HCT116 (cell line): ENCODE data around the gene VPS33B. TPM values are rescaled to one million over a fixed set of nuclear protein-coding genes. Genes with fewer than 3 reads are reported as not detected.

Experiments
- ATAC-seq: fragments of 200-7000 bp; cut with Tn5 transposase; 2 replicates; pipeline ENCODE4 v1.9.1; 2020; ENCODE audit warnings: mild to moderate bottlenecking, moderate library complexity
- BruUV-seq: library from RNA; stranded (reverse); fragments of 400-500 nt; replicated peaks from 2 replicates; lab custom pipeline; 2021; lab: Mats Ljungman, UMichigan
- CTCF ChIA-PET: fragments of 300-600 bp; sonication (Branson Sonifier 250); formaldehyde crosslinking; loops from one replicate; lab custom pipeline; 2021; ENCODE audit warnings: antibody characterized with exemption; lab: Charles Lee
- POLR2A ChIA-PET: fragments of 300-600, 350-600 bp; sonication (Branson Sonifier 250); formaldehyde crosslinking; loops from one replicate; lab custom pipeline; 2021; ENCODE audit warnings: antibody characterized with exemption; lab: Charles Lee
- RAD21 ChIA-PET, 2 experiments: fragments of 300-600 bp; sonication (Branson Sonifier 250); formaldehyde crosslinking; loops; one replicate each; lab custom pipeline; 2023; ENCODE audit warnings: low total read pairs in 2 of 2; ENCODE audit not compliant: uncharacterized antibody in 2 of 2, unreplicated experiment in 2 of 2, low non-redundant PET in 1 of 2; lab: Charles Lee
- DNase-seq: peaks from one replicate; pipeline ENCODE4 v3.0.0-alpha.2; 2010; ENCODE audit warnings: low read depth, low spot score
- H2AFZ ChIP-seq: fragments of 200-600 bp; shearing (Covaris generic), sonication (generic); 2 replicates; pipeline ENCODE4 v1.6.1; 2017; ENCODE audit warnings: low read depth, mixed run types, mixed read lengths, antibody characterized with exemption, low read length; ENCODE audit not compliant: poor library complexity, severe bottlenecking
- H3K27ac ChIP-seq: 2 replicates; pipeline ENCODE4 v1.5.1; 2012; ENCODE audit warnings: low read depth, low read length
- H3K27me3 ChIP-seq: fragments of 200-600 bp; sonication (generic); 2 replicates; pipeline ENCODE4 v1.6.1; 2016; ENCODE audit warnings: mixed run types, low read length, mixed read lengths; ENCODE audit not compliant: insufficient read depth
- H3K36me3 ChIP-seq, 2 experiments: fragments of 200-500 bp in 1 of 2; fragments of 200-600 bp in 1 of 2; sonication (Bioruptor generic) in 1 of 2; sonication (generic) in 1 of 2; 2 replicates each; pipeline versions ENCODE4 v1.5.1 to v1.6.1; 2014 to 2016; ENCODE audit warnings: low read length in 2 of 2, inconsistent platforms in 1 of 2, mixed read lengths in 1 of 2, mixed run types in 1 of 2; ENCODE audit not compliant: insufficient read depth in 2 of 2, control insufficient read depth in 1 of 2
- H3K4me1 ChIP-seq, 2 experiments: fragments of 200-600 bp in 1 of 2; sonication (generic) in 1 of 2; 2 replicates each; pipeline versions ENCODE4 v1.5.1 to v1.6.1; 2012 to 2017; ENCODE audit warnings: low read length in 2 of 2, inconsistent platforms in 1 of 2, mild to moderate bottlenecking in 1 of 2, mixed read lengths in 1 of 2, mixed run types in 1 of 2, moderate library complexity in 1 of 2; ENCODE audit not compliant: insufficient read depth in 2 of 2, control insufficient read depth in 1 of 2
- H3K4me2 ChIP-seq: fragments of 200-600 bp; sonication (generic); 2 replicates; pipeline ENCODE4 v1.6.1; 2017; ENCODE audit warnings: mixed run types, low read length, mixed read lengths
- H3K4me3 ChIP-seq, 2 experiments: fragments of 200-600 bp in 1 of 2; sonication (generic) in 1 of 2; replicated peaks in 1 of 2; 2 replicates each; pipeline ENCODE4 v1.5.1; 2011 to 2016; ENCODE audit warnings: low read length in 2 of 2, control low read depth in 1 of 2, low read depth in 1 of 2, mild to moderate bottlenecking in 1 of 2, mixed read lengths in 1 of 2, mixed run types in 1 of 2
- H3K79me2 ChIP-seq: fragments of 200-600 bp; sonication (generic); 2 replicates; pipeline ENCODE4 v1.6.1; 2017; ENCODE audit warnings: mild to moderate bottlenecking, mixed run types, low read length, moderate library complexity, mixed read lengths; ENCODE audit not compliant: insufficient read depth
- H3K9ac ChIP-seq: fragments of 200-600 bp; sonication (generic); 2 replicates; pipeline ENCODE4 v1.6.1; 2016; ENCODE audit warnings: low read length, mixed read lengths
- H3K9me2 ChIP-seq: fragments of 200-600 bp; sonication (generic), shearing (Covaris generic); 2 replicates; pipeline ENCODE4 v1.6.1; 2017; ENCODE audit warnings: mixed run types, mild to moderate bottlenecking, moderate library complexity; ENCODE audit not compliant: insufficient read depth
- H3K9me3 ChIP-seq, 2 experiments: fragments of 200-500 bp in 1 of 2; fragments of 200-600 bp in 1 of 2; sonication (Bioruptor generic) in 1 of 2; sonication (generic) in 1 of 2; 2 replicates each; pipeline ENCODE4 v1.6.1; 2014 to 2017; ENCODE audit warnings: low read length in 2 of 2, mixed read lengths in 2 of 2, inconsistent platforms in 1 of 2, low read depth in 1 of 2, mild to moderate bottlenecking in 1 of 2, mixed run types in 1 of 2, moderate library complexity in 1 of 2; ENCODE audit not compliant: control insufficient read depth in 1 of 2, insufficient read depth in 1 of 2
- H4K20me1 ChIP-seq: fragments of 200-600 bp; sonication (generic), shearing (Covaris generic); 2 replicates; pipeline ENCODE4 v1.6.1; 2017; ENCODE audit warnings: mixed run types, mild to moderate bottlenecking, moderate library complexity; ENCODE audit not compliant: insufficient read depth
- CBX3 ChIP-seq: IDR thresholded peaks from 2 replicates; pipeline ENCODE4 v1.6.1; 2012; ENCODE audit warnings: low read depth
- CEBPB ChIP-seq: IDR thresholded peaks from 2 replicates; pipeline ENCODE4 v1.6.1; 2012; ENCODE audit warnings: low read depth
- CTCF ChIP-seq, 3 experiments: fragments of 200-600 bp in 1 of 3; sonication (generic) in 1 of 3; IDR thresholded peaks in 2 of 3; conservative IDR thresholded peaks in 1 of 3; 2 replicates each; pipeline ENCODE4 v1.5.1; 2012 to 2017; ENCODE audit warnings: low read depth in 2 of 3, low read length in 2 of 3, antibody characterized with exemption in 1 of 3, borderline replicate concordance in 1 of 3, control low read depth in 1 of 3, mild to moderate bottlenecking in 1 of 3, mixed read lengths in 1 of 3, mixed run types in 1 of 3, moderate library complexity in 1 of 3; ENCODE audit not compliant: insufficient read depth in 1 of 3
- EGR1 ChIP-seq: IDR thresholded peaks from 2 replicates; pipeline ENCODE4 v1.6.1; 2012; ENCODE audit warnings: low read depth
- ELF1 ChIP-seq: IDR thresholded peaks from 2 replicates; pipeline ENCODE4 v1.6.1; 2012; ENCODE audit warnings: low read depth, borderline replicate concordance
- EZH2 ChIP-seq: fragments of 200-600 bp; sonication (generic); IDR thresholded peaks from 2 replicates; pipeline ENCODE4 v1.6.1; 2017; ENCODE audit warnings: antibody characterized with exemption, mixed run types
- EZH2phosphoT487 ChIP-seq: fragments of 200-600 bp; IDR thresholded peaks from 2 replicates; pipeline ENCODE4 v1.6.1; 2018; ENCODE audit warnings: antibody characterized with exemption, borderline replicate concordance
- FOSL1 ChIP-seq: IDR thresholded peaks from 2 replicates; pipeline ENCODE4 v1.6.1; 2012; ENCODE audit warnings: low read depth
- MAX ChIP-seq: IDR thresholded peaks from 2 replicates; pipeline ENCODE4 v1.6.1; 2012
- POLR2A ChIP-seq: IDR thresholded peaks from 2 replicates; pipeline ENCODE4 v1.7.0; 2011; ENCODE audit warnings: borderline replicate concordance; ENCODE audit not compliant: insufficient read depth, insufficient read length; ENCODE audit errors: extremely low read depth
- POLR2AphosphoS5 ChIP-seq: IDR thresholded peaks from 2 replicates; pipeline ENCODE4 v1.6.1; 2011; ENCODE audit warnings: mild to moderate bottlenecking, low read depth, low read length, moderate library complexity
- SIN3A ChIP-seq: IDR thresholded peaks from 2 replicates; pipeline ENCODE4 v1.6.1; 2012; ENCODE audit warnings: low read depth
- SP1 ChIP-seq: IDR thresholded peaks from 2 replicates; pipeline ENCODE4 v1.6.1; 2012; ENCODE audit warnings: low read depth
- TCF7L2 ChIP-seq: IDR thresholded peaks from 2 replicates; pipeline ENCODE4 v1.7.0; 2011; ENCODE audit warnings: borderline replicate concordance, inconsistent platforms; ENCODE audit not compliant: insufficient read depth, insufficient read length; ENCODE audit errors: extremely low read depth
- YY1 ChIP-seq: IDR thresholded peaks from 2 replicates; pipeline ENCODE4 v1.6.1; 2011; ENCODE audit warnings: low read length, low read depth, moderate library complexity, mild to moderate bottlenecking; ENCODE audit not compliant: insufficient replicate concordance; ENCODE audit errors: extremely low read depth
- ZBTB33 ChIP-seq: IDR thresholded peaks from 2 replicates; pipeline ENCODE4 v1.6.1; 2011; ENCODE audit warnings: mild to moderate bottlenecking, low read length, moderate library complexity; ENCODE audit not compliant: insufficient replicate concordance; ENCODE audit errors: extremely low read depth
- ZNF274 ChIP-seq: fragments of 200-500 bp; sonication (Bioruptor generic); IDR thresholded peaks from 2 replicates; pipeline ENCODE4 v1.6.1; 2014; ENCODE audit warnings: mild to moderate bottlenecking, low read depth, low read length, inconsistent platforms
- intact Hi-C: fragments of 100-400 bp; cut with micrococcal nuclease; formaldehyde crosslinking; loops from 2 replicates; pipeline ENCODE4 v1.10.0; 2022
- total RNA-seq: library from RNA; stranded (reverse); gene quantifications from one replicate; pipeline ENCODE4 v1.2.1, GENCODE V29; 2021; ENCODE audit not compliant: unreplicated experiment

VPS33B gene
- total RNA-seq, 1 experiment from 2014 or later = 23.1 TPM

GRCh38 chr15:90970274-90970673 lies 52.1 kb downstream of the VPS33B start:
- H3K4me3 ChIP-seq = no peak overlapping the region
- H3K36me3 ChIP-seq = peaks cover 56 to 60% of the 10 kb centered on the region in 2 experiments; a peak in 3 of 4 replicates
- intact Hi-C loops = no loop called here
- CTCF ChIA-PET = no interaction called here
- POLR2A ChIA-PET = no interaction called here
- RAD21 ChIA-PET = no interaction called here
- TF ChIP-seq ZNF274 = no peak
- TF ChIP-seq FOSL1 = no peak
- TF ChIP-seq EGR1 = no peak
- no peak for TF ChIP-seq ZBTB33
- no peak for TF ChIP-seq EZH2phosphoT487
- no peak for TF ChIP-seq YY1
- TF ChIP-seq CTCF (IDR thresholded peaks at IDR 0.05 in 2 of 3, conservative IDR thresholded peaks at IDR 0.05 in 1 of 3; ENCODE audit: borderline replicate concordance in 1 of 3, insufficient read depth in 1 of 3, low read depth in 2 of 3, low read length in 2 of 3) = no peak
- no peak for TF ChIP-seq CBX3
- TF ChIP-seq ELF1 = no peak
- no peak for TF ChIP-seq MAX
- TF ChIP-seq EZH2 = no peak
- TF ChIP-seq POLR2AphosphoS5 = no peak
- TF ChIP-seq POLR2A = no peak
- no peak for TF ChIP-seq SIN3A
- TF ChIP-seq CEBPB = no peak
- TF ChIP-seq SP1 = no peak
- TF ChIP-seq TCF7L2 = no peak
- H3K79me2 ChIP-seq = peaks cover 4% of the 10 kb centered on the region; the same call in 1 of the 2 replicates
- DNase-seq = no peak
- no peak for ATAC-seq
- H3K4me1 ChIP-seq = no peaks in the 10 kb centered on the region
- no peak overlapping the region for H3K27ac ChIP-seq
- H3K9me3 ChIP-seq = no peaks in the 10 kb centered on the region
- no peaks in the 10 kb centered on the region for H4K20me1 ChIP-seq
- H3K27me3 ChIP-seq = no peaks in the 10 kb centered on the region
- no peak overlapping the region for H2AFZ ChIP-seq
- no peak overlapping the region for H3K9ac ChIP-seq
- H3K4me2 ChIP-seq = no peak overlapping the region
- no TSS peak for BruUV-seq
- H3K9me2 ChIP-seq = no peaks in the 10 kb centered on the region
